Pons (tissue), 1 donor: ENCODE data around the gene EXPH5.

Experiments
- DNase-seq: peaks from one replicate; pipeline ENCODE4 v3.0.0-alpha.2; 2016; ENCODE audit warnings: low spot score

EXPH5 gene

DNA sequence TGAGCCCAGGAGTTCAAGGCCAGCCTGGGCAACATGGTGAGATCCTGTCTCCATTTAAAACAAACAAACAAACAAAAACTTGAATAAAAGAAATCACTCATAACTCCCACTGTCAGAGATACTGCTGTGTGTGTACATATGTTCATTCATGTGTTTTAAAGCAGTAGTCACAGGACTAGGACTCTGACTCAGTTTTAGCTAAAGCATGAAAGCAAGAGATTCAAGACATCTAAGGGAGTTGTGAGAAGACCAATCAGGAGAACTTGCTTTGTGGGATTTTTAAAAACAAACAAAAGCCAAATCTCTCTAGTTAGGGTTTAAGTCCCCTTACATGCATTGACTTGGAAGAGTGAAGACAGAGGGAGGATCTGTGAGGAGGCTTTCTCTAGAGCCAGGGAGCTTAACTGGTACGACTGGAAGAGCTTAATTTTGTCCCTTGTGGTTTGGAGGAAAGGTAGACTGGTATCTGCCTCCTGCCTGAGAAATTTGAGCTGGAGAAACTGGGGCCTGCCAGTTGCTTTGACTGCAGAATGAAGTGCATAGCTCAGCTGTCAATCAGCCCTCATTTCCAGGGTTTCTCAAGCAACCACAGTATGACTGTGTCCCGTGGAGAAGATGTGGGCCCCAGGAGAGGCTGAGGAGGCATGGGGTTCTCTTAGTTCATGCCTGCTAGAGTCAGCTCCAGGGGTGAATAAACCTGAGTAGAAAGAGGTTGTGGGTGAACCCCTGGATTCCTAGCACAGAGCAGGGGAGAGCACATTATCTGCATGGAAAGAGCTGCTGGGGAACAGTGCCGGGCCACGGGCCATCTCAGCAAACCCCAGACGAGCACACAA lies 30.6 kb downstream of the EXPH5 start:
- DNase-seq: no peak

DNA sequence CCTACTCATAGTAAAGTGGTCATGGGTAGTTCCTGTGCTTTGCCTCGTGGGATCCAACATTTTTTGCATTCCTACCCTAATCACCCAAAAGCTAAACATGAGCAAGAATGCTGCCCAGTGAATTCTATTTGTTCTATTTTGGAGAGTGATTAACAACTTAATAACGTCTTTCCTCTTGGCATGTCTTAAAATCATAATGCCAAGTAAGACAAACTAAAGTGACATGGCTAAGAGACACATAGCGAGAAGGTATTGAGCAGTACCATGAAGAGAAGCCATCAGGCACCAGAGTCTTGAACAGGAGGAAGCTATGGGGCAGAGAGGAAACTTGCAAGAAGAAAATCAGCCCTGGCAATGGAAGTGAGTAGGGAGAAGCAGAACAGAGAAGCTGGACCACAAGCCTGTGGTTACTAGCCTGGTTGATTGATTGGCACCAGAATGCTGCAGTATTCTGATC lies 32.0 kb downstream of the EXPH5 start:
- DNase-seq: no peak

DNA sequence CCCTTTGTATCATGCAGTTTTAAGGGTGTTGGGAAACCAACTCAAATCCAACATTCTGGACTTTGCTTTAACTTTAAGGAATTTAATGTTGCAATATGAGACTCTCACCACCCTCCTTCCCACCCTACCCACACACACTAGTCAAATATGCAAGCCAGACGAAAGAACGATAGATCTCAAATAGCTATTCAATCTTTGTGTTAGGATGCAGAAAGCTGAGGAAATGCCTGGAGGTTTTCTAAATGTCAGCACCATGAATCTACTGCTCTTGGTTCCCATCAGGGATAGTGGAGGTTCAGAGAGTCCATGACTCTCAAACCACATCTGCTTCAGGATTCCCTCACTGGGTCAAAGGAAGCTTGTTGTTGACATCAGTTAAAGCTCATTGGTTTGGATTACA lies 33.7 kb downstream of the EXPH5 start:
- DNase-seq: no peak

DNA sequence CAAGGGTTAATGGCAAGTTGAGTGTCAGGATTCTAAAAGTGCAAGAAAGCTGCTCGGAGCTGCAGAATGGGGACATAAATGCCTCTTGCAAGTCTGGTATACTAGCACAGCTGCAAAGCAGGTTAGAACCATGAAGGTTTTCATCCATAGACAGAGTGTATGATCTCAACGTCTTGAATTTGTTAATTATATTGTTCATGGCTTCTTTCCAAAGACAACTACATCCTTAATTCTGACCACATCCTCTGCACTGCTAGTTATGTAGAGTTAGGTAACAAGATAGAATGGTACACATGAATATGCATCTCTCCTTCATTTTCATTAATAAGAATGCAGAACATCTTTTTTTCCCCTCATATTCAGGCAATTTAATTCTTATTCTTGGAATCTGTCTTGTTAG lies 34.2 kb downstream of the EXPH5 start:
- DNase-seq: no peak

DNA sequence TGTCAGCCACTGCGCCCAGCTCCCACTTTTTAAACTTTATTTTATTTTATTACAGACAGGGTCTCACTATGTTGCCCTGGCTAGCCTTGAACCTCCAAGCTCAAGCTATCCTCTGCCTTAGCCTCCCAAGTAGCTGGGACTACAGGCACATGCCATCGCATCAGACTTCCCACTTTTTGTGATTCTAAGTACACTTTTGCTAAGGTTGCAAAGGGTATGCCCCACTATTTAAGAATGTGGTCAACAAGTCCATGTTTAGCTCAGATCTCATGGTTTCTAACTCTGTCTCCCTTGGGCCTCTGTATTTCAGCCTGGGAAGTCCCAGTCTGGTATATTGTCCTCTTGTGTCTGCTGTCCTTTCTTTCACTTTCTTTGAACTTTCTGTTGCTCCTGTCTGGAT lies 35.3 kb downstream of the EXPH5 start:
- DNase-seq: no peak

DNA sequence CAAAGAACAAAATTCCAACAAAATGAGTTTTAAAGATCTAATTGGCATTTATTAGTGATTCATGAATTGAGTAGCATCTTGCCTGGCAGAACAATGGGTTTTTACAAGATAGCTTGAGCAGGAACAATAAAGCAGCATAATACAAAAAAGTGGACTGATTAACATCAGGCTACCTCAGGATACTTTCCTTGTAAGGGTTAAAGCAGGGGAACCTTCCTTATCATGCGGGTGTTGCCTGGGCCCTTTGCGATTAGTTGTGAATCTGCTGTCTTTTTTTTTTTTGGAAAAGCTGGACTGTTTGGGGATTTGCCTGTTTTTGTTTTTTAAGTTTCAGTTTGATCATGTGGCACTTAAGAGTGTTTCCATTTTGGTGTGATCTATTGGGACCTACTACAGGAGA lies 37.5 kb downstream of the EXPH5 start:
- DNase-seq: no peak

DNA sequence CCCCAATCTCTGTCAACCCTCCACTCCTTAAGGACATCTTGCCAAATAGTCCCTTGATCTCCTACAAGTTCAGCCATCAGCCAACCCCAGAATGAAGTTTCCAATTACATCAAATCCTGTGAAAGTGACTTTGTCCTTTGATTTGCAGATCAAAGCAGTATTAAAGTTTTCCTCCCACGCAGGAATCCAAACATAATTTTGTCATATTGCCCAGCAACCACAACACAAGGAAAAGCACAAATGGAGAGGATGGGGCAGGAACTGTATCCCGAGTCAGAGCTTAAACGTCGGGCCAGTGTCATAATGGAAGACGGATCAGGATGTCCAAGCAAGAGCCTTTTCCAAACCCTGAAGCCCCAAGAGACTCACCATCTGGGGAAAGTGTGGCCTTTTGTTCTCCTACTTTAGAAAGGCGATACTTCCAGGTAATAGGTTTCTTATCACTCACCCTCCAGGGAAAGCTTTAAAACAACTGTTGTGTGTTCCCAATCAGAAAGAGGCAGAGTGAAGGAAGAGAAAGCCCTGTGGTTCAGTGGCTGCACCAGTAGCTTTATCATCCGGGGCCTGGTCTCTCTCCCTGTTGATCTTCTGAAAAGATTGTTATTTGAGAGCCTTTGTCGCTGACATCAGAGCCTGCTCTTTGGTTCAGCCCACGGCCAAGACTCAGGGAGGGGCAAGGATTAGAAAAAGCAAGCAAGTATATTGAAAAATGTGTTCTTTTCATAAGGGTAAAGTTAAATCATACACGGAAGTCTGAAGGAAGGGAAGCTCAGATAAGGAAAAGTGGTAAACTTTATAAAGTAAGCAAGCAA lies 41.7 kb downstream of the EXPH5 start:
- no peak for DNase-seq

DNA sequence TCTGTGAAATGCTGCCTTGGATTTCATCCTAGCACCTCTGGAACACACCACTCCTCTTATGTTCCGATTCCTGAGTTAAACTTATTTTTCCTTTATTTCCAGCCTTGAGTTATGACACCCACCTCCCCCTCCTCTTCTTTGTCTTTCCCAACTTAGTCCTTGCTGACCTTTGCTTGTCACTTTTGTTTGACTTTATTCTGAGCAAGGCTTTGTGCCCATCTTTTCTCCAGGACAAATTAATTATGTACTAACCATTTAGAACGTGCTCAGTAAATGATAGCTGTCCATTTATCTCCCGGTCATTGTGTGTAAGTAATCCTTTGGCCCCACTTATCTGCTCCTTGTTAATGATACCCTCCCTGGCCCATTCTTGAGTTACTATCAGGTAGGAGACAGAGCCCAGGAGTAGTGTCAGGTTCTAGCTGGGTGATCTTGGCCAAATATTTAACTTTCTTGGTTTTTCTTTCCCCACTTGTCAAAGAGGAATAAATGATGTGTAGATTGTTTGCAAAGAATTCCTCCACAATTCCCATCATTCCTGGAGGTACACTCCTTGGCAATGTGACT lies 44.2 kb downstream of the EXPH5 start:
- no peak for DNase-seq

DNA sequence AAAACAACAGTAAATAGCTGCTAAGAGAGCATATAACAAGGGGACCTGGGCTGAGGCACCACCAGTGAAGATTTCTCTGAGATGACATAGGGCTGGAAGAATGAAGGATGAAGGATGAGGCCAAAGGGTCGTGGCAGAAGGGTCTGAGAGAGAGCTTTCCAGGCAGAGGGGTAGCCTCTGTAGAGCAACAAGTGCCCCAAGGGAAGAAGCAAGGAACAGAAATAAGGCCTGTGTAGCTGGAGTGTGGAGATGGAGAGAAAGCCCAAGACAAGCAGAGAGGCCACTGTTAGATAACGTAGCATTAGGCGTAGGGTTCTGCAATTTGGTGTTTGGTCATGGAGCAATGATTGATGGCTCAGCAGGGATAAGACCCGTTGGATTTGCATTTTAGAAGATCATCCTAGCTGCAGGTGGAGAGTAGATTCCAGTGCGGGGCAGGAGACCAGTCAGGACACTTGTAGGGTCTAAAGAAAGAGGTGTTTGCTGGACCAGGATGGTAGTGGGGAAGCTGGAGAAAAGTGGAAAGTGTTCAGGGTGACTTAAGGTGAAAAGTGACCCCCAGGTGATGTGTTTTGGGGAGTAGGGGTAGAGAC lies 47.6 kb downstream of the EXPH5 start:
- DNase-seq: no peak

DNA sequence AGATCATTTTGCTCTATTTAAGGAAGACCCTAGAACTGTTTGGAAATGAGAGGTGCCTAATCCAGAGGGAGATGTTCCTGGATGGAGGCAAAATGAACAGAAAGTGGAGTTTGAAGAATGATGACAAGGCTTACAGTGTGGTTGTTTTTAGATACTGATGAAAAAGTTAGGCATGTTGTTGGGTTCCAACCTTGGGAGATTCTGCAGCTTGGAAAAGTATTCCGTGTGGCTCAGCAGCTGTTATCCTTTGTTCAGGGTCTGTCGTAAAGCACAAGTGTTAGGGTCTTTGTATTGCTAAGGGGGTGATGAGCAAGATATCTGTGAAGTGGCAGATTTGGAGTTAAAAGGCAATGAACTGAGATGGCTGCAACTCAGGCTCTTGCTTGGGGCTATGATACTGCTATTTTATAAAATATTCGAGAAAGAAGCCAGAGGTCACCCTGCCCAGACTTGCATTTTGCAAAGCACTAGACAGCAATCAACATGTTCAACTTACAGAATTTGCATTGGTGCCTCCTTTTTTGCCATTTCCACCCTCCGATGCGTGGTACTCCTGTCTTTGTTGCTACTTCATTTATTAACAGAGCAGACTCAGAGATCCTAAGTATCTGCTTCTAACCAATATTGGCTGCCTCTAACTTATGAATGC lies 50.1 kb downstream of the EXPH5 start:
- DNase-seq: no peak

DNA sequence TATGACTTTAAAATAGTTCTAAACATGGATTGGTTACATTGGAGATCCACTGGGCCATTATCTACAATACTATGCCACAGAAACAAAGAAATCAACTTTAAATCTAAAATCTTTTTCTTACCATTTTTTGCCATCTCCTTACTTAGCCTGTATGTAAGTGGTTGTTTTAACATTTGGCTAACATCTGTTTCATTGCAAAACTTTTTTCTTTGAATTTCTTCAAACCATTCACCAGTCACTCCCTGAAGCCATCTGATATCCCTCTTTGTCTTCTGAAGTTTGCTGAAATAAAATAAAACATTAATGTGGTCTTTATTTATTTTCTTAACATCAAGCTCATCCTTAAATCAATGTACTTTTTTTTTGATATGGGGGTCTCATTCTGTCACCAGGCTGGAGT lies 52.0 kb downstream of the EXPH5 start:
- no peak for DNase-seq

DNA sequence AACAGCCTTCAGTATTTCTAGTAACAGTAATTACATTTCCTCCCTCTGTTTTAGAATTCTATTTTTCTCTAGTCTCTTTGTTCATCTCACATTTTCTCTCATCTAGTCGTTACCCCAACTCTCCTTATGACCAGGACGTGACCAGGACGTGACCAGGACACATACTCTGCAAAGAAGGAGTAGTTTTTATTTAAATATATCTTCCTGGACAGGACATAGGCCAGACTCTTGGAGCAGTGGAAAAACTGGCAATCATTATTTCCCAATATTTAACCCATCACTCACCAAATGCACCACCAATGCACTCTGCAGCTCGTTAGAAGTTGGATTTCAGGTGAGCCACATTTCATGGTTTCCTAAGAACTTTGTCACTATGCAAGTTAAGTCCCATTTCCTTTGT lies 55.1 kb downstream of the EXPH5 start:
- no peak for DNase-seq

DNA sequence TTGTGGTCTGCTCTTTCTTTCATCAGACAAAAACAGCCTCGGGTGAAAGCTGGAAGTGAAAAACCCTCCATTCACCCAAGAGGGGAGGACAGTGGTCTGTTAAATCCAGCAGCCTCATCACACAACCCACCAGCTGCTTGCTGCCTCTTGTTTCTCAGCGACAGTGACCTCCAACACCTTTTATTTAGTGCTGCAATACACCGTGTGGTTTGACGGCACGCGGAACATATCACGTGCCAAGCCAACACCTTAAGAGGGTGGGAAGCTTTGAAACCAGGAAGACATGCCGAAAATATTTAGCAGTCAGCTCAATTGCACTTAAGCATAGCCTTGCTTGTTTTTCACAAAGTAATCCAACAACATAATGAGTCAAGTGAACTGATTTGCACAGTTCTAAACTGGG lies 55.5 kb downstream of the EXPH5 start:
- DNase-seq: no peak

DNA sequence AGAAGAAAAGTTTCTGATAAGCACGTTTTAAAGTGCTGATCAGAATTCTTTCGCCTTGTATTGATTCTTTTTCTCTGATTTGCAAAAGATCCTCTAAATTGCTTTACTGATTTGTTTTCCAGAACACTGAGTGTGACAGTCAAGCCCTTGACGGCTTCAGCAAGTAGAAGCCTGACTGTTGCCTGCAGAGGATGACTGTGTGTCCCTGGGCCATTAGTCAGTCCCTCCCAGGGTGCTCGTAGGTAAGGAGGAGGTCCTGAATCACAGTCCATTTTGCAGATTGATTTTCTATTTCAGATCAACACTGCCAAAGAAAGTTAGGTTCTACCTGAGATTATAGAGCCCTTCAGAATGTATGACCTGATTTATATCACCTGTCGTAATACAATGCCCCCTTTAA lies 56.8 kb downstream of the EXPH5 start:
- no peak for DNase-seq

DNA sequence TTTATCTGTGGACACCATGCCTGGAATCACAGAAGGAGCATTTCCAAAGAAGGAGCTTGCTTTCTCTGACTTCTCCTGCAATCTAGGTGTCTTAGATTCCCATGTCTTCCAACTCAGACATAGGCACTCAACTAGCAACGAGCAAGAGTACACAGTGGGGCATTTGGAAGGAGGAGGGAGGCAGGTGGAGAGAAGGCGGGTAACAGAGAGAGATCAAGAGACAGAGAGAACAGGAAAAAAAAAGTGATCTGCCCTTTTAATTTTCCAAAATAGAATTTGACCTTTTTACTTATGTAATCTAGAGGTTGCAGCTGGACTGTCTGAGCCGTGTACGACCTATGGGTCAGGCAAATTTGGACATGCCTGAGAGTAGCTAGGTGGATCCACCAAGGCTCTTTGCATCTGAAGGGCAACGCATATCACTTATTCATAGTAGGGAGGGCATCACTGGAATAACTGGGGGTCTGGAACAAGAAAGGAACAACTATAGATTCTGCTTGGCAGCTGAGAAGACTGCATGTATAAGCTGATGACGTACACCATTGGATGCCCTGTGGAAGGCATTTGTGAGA lies 58.1 kb downstream of the EXPH5 start:
- DNase-seq: no peak

DNA sequence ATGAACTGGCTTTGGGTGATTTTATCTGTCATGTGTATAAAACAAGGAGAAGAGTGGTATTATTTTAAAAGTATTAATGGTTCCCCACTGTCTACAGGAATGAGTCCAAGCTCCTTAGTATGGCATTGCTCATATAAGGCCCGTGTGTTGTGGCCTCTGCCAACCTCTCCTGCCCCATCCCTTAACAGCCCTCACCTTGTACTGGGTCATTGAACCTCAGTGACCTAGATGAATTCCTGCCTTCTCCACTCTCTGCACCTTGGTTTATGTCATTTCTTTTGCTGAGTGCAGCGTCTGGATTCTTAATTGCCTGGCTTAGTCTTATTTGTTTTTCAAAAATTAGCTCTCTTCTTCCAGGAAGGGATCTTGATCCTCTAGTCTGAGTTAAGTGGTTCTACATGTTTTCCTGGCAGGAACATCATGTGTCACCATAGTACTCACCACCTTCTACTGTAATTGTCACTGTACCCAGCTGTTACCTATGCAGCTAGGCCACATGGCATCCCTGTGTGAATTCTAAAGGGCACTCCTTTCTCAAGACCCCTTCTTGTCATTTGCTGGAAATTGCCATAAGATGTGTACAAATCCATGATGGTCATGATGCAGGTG lies 59.2 kb downstream of the EXPH5 start:
- DNase-seq: no peak

DNA sequence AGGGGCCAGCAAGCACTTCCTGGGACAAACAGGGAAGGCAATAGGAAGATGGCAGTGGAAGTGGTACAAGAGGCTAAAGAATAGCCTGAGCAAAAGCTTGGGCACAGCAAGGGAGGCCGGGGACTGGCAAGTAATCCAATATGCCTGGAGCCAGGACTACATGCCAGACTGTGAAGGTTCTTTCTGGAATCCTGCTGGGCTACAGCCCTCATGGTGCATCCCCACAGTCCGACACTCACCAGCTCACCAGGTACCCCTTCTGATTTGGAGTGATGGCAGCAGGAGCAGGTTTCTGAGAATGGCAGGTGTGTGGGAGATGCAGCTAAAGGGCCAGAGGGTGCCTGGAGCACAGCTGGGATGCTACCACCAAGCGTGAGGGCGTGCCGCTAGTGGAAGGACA lies 63.1 kb downstream of the EXPH5 start:
- no peak for DNase-seq

DNA sequence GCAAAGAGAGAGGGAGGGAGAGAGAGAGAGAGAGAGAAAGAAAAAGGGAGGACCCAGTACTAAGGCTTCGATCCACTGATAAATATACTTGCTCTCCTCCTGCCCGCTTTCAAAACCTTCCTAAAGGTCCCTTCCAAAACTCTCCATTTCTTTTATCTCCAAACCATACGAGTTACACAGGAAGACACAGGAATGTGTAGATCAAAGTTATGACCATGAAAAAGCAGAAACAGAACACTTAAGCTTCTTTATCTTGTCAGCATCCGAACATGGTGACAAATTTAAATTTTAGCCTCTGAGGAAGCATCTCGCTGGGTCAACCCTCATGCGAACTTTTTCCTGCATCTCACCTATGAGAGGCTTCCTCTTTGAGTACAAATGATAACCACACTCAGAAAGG lies 66.2 kb downstream of the EXPH5 start:
- no peak for DNase-seq

DNA sequence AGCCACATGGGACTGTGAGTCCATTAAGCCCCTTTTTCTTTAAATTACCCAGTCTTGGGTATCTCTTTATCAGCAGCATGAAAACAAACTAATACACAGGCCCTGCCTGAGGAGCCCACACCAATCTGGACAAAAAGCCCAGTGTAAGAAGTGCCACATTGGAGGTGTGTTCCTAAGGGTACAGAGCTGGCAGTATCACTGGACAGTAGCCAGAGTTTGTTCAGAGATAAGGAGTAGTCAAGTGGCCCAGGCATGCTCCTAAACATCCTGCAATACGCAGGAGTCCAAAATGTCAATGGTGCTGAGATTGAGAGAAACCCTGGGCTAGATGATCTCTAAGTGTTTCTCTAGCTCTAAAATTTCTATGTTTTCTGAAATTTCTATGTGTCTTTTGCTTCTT lies 68.4 kb downstream of the EXPH5 start:
- no peak for DNase-seq

DNA sequence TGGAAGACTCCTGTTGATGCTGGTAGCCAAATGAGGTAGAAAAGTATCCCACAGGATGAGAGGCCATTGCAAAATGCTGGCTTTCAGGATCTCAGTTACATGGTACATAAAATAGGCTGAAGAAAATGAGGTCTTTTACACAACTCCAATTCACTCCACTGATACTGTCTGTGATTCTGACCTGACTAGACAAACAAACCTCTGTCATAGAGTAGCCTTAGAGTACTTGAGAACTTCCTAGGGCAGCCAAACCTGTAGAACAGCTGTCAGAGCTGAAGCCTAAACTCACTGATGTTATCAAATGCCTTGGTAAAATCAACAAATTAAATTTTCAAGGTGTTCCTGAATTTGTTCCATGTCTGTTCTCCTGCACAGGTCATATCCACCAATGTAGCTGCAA lies 69.1 kb downstream of the EXPH5 start:
- DNase-seq: no peak

DNA sequence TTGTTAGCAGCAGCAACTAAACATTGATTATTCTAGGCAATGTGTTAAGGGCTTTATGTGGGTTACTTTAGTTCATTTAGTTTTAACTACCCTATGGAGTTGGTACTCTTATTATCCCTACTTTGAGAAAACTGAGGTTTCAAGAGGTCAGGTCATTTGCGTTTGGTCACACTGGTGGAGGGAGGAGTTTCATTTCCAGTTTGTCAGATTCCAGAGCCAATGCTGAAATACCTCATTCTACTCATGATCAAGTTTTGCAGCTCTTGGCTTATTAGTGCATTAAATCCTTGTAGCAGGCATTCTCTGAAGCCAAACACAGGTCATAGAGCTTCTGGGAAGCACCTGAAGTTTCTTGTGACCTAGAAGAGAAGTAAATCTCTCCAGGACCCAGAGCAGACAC lies 71.2 kb downstream of the EXPH5 start:
- no peak for DNase-seq
